PC-3 (cell line): ENCODE data around the gene SNRNP25. TPM values are rescaled to one million over a fixed set of nuclear protein-coding genes. Genes with fewer than 3 reads are reported as not detected.
"Not testable (repeated sequence)": the region's sequence is repeated elsewhere in the genome, so short reads cannot be mapped to it uniquely, and the experiment has no call there.

ENCODE experiments used
- ATAC-seq: fragments of 200-7000 bp; cut with Tn5 transposase; 2 replicates; pipeline ENCODE4 v1.9.1; 2020; ENCODE audit warnings: mild to moderate bottlenecking, moderate library complexity
- BruUV-seq: library from RNA; stranded (reverse); fragments of 400-500 nt; replicated peaks from 2 replicates; lab custom pipeline; 2021; lab: Mats Ljungman, UMichigan
- CTCF ChIA-PET: fragments of 300-600 bp; sonication (Branson Sonifier 250); formaldehyde crosslinking; loops from one replicate; lab custom pipeline; 2022; ENCODE audit warnings: antibody characterized with exemption; lab: Charles Lee
- POLR2A ChIA-PET: fragments of 300-600 bp; sonication (Branson Sonifier 250); formaldehyde crosslinking; loops from one replicate; lab custom pipeline; 2022; ENCODE audit warnings: antibody characterized with exemption; ENCODE audit not compliant: unreplicated experiment; lab: Charles Lee
- DNase-seq: peaks from one replicate; pipeline ENCODE4 v3.0.0-alpha.2; 2015
- H2AFZ ChIP-seq: fragments of 300-600 bp; sonication (generic); 2 replicates; pipeline ENCODE4 v1.6.0; 2016; ENCODE audit warnings: antibody characterized with exemption, low read length
- H3F3A ChIP-seq: fragments of 300-600 bp; sonication (generic); one replicate; pipeline ENCODE4 v1.6.0; 2017; ENCODE audit warnings: antibody characterized with exemption, low read length, control low read depth, mild to moderate bottlenecking; ENCODE audit not compliant: unreplicated experiment
- H3K27ac ChIP-seq: fragments of 300-600 bp; sonication (generic); 2 replicates; pipeline ENCODE4 v1.5.1; 2016; ENCODE audit warnings: mild to moderate bottlenecking, low read length
- H3K27me3 ChIP-seq: fragments of 300-600 bp; sonication (generic); 2 replicates; pipeline ENCODE4 v1.6.1; 2016; ENCODE audit warnings: low read length, mixed read lengths
- H3K36me3 ChIP-seq: fragments of 300-600 bp; sonication (generic); 2 replicates; pipeline ENCODE4 v1.6.1; 2016; ENCODE audit warnings: low read depth, mixed run types, low read length, mixed read lengths
- H3K4me1 ChIP-seq: fragments of 300-600 bp; sonication (generic); 2 replicates; pipeline ENCODE4 v1.5.1; 2016; ENCODE audit warnings: low read length; ENCODE audit not compliant: insufficient read depth
- H3K4me2 ChIP-seq: fragments of 300-600 bp; sonication (generic); 2 replicates; pipeline ENCODE4 v1.6.0; 2016; ENCODE audit warnings: low read length
- H3K4me3 ChIP-seq: fragments of 300-600 bp; sonication (generic); 2 replicates; pipeline ENCODE4 v1.5.1; 2016; ENCODE audit warnings: mild to moderate bottlenecking, low read length, mixed read lengths
- H3K79me2 ChIP-seq: fragments of 300-600 bp; sonication (generic); 2 replicates; pipeline ENCODE4 v1.6.1; 2017; ENCODE audit warnings: low read length, mixed read lengths
- H3K9ac ChIP-seq: fragments of 300-600 bp; sonication (generic); 2 replicates; pipeline ENCODE4 v1.6.0; 2016; ENCODE audit warnings: mild to moderate bottlenecking, low read length
- H3K9me2 ChIP-seq: fragments of 300-600 bp; sonication (generic); replicated peaks from 2 replicates; pipeline ENCODE4 v1.6.1; 2016; ENCODE audit warnings: mixed run types, low read length, mixed read lengths
- H3K9me3 ChIP-seq: fragments of 300-600 bp; sonication (generic); 2 replicates; pipeline ENCODE4 v1.6.1; 2016; ENCODE audit warnings: low read length, mixed read lengths
- H4K20me1 ChIP-seq: fragments of 300-600 bp; sonication (generic); 2 replicates; pipeline ENCODE4 v1.6.1; 2016; ENCODE audit warnings: low read length, mixed read lengths
- EZH2 ChIP-seq: fragments of 300-600 bp; sonication (generic); IDR thresholded peaks from one replicate; pipeline ENCODE4 v1.6.1; 2017; ENCODE audit warnings: antibody characterized with exemption, mild to moderate bottlenecking, low read length; ENCODE audit not compliant: unreplicated experiment
- EZH2phosphoT487 ChIP-seq: fragments of 300-600 bp; sonication (generic); IDR thresholded peaks from 2 replicates; pipeline ENCODE4 v1.6.1; 2018; ENCODE audit warnings: mild to moderate bottlenecking, antibody characterized with exemption, low read length, borderline replicate concordance
- intact Hi-C: fragments of 100-400 bp; cut with micrococcal nuclease; formaldehyde crosslinking; loops from 2 replicates; pipeline ENCODE4 v1.9.0; 2023
- total RNA-seq: library from RNA; depleted of rRNA; stranded (reverse); fragments of >200 nt; gene quantifications from 2 replicates; pipeline ENCODE4 v1.2.3, GENCODE V29; 2014
- TF ChIP-seq, protein P1 (sequence below): fragments of 300-600 bp; sonication (generic); conservative IDR thresholded peaks from 2 replicates; pipeline ENCODE4 v1.5.1; 2017; ENCODE audit warnings: antibody characterized with exemption, low read depth, mild to moderate bottlenecking, low read length

SNRNP25 gene
- total RNA-seq, 1 experiment from 2014 or later: 45.8 TPM

DNA sequence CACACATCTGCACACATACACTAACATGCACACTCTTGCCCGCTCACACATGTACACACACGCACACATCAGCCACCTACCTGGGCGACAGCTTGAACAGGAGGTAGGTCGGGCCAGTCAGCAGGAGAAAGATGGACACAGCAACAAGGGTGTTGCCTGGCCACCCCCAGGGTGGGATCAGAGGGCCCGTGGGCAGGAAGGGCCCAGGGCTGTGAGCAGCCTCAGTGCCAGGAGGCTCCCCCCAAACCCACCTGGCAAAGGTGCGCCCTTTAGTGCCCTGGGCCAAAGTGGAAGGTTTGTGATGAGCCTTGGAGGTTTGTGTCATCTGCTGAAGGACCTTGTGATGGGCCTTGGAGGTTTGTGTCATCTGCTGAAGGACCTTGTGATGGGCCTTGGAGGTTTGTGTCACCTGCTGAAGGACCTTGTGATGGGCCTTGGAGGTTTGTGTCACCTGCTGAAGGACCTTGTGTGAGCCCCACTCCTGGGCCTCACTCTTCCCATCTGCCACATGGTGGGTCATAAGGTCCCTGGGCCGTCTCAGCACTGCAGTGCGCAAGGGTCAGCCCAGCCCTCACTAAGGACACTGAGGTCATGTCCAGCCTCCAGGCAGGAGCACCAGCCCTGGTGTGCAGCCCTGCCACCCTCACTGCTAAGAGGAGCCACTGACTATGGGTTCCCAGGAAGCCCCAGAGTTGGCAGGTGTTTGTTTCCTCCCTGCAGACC lies 20.3 kb upstream of the SNRNP25 start:
- H3F3A ChIP-seq, H3K79me2 ChIP-seq, H3K9me3 ChIP-seq, ATAC-seq, intact Hi-C loops, H3K27ac ChIP-seq, H3K4me3 ChIP-seq, POLR2A ChIA-PET, H3K4me1 ChIP-seq, DNase-seq, H3K36me3 ChIP-seq, BruUV-seq, H3K27me3 ChIP-seq, H4K20me1 ChIP-seq, H3K4me2 ChIP-seq, H3K9ac ChIP-seq, CTCF ChIA-PET, H2AFZ ChIP-seq, H3K9me2 ChIP-seq: not testable (repeated sequence)

DNA sequence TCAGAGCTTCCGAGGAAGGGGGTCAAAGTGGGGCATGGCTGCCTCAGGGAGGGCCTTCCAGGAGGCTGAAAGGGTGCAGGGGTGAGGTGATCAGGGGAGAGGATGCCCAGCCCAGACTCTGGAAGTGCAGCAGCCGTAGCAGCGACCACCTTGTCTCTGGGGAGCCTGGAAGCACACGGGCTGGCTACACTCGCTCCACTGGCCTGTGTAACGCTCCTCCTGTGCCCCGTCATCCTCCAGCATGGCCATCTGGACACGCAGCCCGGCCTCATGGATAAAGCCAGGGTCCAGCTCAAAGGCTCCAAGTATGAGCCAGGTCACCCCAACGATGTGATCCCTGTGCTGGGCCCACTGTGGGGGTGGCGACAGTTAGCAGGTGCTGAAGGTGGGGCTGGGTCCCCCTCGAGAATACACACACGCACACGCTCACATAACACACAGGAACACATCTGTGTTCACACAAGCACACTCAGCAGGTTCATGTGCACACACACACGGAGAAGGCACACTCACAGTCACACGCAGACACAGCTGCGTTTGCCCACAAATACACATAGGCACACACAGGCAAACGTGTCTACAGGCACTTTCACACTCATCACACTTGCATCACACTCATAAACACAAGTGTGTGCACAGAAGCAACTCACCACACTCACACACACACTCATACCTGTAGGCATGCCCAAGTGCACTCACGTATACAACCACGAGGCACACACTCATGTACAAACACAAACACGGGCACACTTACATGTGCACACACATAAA lies 19.6 kb upstream of the SNRNP25 start:
- no peak for TF ChIP-seq EZH2
- TF ChIP-seq, protein P1, sequence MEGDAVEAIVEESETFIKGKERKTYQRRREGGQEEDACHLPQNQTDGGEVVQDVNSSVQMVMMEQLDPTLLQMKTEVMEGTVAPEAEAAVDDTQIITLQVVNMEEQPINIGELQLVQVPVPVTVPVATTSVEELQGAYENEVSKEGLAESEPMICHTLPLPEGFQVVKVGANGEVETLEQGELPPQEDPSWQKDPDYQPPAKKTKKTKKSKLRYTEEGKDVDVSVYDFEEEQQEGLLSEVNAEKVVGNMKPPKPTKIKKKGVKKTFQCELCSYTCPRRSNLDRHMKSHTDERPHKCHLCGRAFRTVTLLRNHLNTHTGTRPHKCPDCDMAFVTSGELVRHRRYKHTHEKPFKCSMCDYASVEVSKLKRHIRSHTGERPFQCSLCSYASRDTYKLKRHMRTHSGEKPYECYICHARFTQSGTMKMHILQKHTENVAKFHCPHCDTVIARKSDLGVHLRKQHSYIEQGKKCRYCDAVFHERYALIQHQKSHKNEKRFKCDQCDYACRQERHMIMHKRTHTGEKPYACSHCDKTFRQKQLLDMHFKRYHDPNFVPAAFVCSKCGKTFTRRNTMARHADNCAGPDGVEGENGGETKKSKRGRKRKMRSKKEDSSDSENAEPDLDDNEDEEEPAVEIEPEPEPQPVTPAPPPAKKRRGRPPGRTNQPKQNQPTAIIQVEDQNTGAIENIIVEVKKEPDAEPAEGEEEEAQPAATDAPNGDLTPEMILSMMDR: no peak
- TF ChIP-seq EZH2phosphoT487: no peak
- Histone ChIP-seq H3K79me2 (no peaks in the 10 kb centered on the region), H3K27ac (no peak overlapping the region), H3K27me3 (no peaks in the 10 kb centered on the region), H3K9me2 (no peaks in the 10 kb centered on the region), H4K20me1 (no peaks in the 10 kb centered on the region), H3K9me3 (no peaks in the 10 kb centered on the region), H3K4me2 (no peak overlapping the region), H3K4me1 (peaks cover 2% of the 10 kb centered on the region; the same call in 1 of the 2 replicates), H3K4me3 (no peak overlapping the region), H3K36me3 (no peaks in the 10 kb centered on the region), H2AFZ (no peak overlapping the region), H3F3A (no peaks in the 10 kb centered on the region), H3K9ac (no peak overlapping the region)
- ATAC-seq: no peak
- CTCF ChIA-PET: no interaction called here
- intact Hi-C loops: no loop called here
- no TSS peak for BruUV-seq
- DNase-seq: no peak
- POLR2A ChIA-PET: no interaction called here

DNA sequence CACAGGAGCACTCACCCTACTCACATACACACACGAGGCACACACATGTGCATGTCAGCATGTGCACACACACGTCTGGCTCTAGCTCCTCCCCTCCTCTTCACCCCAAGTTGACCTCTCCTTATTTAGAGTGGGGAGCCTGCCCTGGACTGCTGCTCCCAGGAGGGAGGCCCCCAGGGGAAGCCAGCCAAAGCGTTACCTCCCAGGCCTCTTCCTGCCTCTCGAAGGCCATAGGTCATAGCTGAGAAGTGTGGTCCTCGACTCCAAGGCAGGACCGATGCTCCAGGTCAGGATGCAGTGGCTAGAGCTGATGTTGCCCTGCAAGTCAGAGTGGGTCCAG lies 19.0 kb upstream of the SNRNP25 start:
- H3K4me1 ChIP-seq: peaks cover 5% of the 10 kb centered on the region; the same call in 1 of the 2 replicates
- no peak for DNase-seq
- BruUV-seq: no TSS peak
- no peaks in the 10 kb centered on the region for H3K27me3 ChIP-seq
- POLR2A ChIA-PET: no interaction called here
- no peaks in the 10 kb centered on the region for H3K9me3 ChIP-seq
- H4K20me1 ChIP-seq: no peaks in the 10 kb centered on the region
- ATAC-seq: no peak
- no peaks in the 10 kb centered on the region for H3F3A ChIP-seq
- intact Hi-C loops: no loop called here
- no peak overlapping the region for H3K4me3 ChIP-seq
- TF ChIP-seq, protein P1: no peak
- TF ChIP-seq EZH2: no peak
- TF ChIP-seq EZH2phosphoT487: no peak
- no peak overlapping the region for H3K27ac ChIP-seq
- CTCF ChIA-PET: no interaction called here
- H3K36me3 ChIP-seq: no peaks in the 10 kb centered on the region
- no peaks in the 10 kb centered on the region for H3K9me2 ChIP-seq
- no peak overlapping the region for H3K9ac ChIP-seq
- no peak overlapping the region for H2AFZ ChIP-seq
- H3K79me2 ChIP-seq: no peaks in the 10 kb centered on the region
- no peak overlapping the region for H3K4me2 ChIP-seq
